ENCODE data around the gene NOP58. TPM values are rescaled to one million over a fixed set of nuclear protein-coding genes. Genes with fewer than 3 reads are reported as not detected.

The NOP58 gene
- total and polyA plus RNA-seq, 2 of the 8 experiments (the other 6 are each of a cell fraction or from before 2014, with no cell fraction given): 41.5 to 133 TPM

GRCh38 chr2:202339071-202339870 is 73.7 kb downstream of the NOP58 start:
- Histone ChIP-seq H3K79me2 (ENCODE audit: control insufficient read depth in 1 of 2, insufficient read depth in 2 of 2, low read length in 2 of 2) (no peaks in the 10 kb centered on the region), H3K18ac (ENCODE audit: extremely low read depth, low read length) (no peak overlapping the region), H2BK12ac (ENCODE audit: low read depth, low read length) (no peak overlapping the region), H3K9ac (replicated peaks in 1 of 4; ENCODE audit: extremely low read depth in 1 of 4, low read depth in 3 of 4, low read length in 3 of 4) (no peak overlapping the region), H2AK5ac (ENCODE audit: low read depth, low read length) (no peak overlapping the region), H3K27me3 (replicated peaks in 1 of 4; ENCODE audit: control insufficient read depth in 3 of 4, extremely low read depth in 1 of 4, insufficient read depth in 3 of 4, low read length in 3 of 4) (no peaks in the 10 kb centered on the region), H3K56ac (replicated peaks; ENCODE audit: insufficient read length, low read depth, low read length) (no peak overlapping the region), H3K4me1 (replicated peaks in 1 of 4; ENCODE audit: control insufficient read depth in 3 of 4, insufficient read depth in 4 of 4, low read length in 3 of 4) (peaks cover 0 to 3% (median 0%) of the 10 kb centered on the region in 4 experiments; a peak in 1 of 7 replicates), H3K23me2 (ENCODE audit: low read depth, low read length) (no peaks in the 10 kb centered on the region), H3K27ac (ENCODE audit: low read depth, low read length) (no peak overlapping the region), H2BK15ac (ENCODE audit: low read length) (no peak overlapping the region), H3K14ac (ENCODE audit: insufficient read length) (no peak overlapping the region), H4K91ac (replicated peaks; ENCODE audit: insufficient read length, low read length) (no peak overlapping the region), H4K20me1 (replicated peaks in 1 of 2; ENCODE audit: control insufficient read depth in 1 of 2, insufficient read depth in 2 of 2, low read length in 2 of 2) (no peaks in the 10 kb centered on the region), H4K5ac (ENCODE audit: insufficient read length, low read depth, low read length) (no peak overlapping the region), H3K23ac (ENCODE audit: insufficient read length) (no peak overlapping the region), H2AFZ (ENCODE audit: low read length) (peak overlapping the region; percentile 64; the same call in 1 of the 2 replicates), H3K9me3 (ENCODE audit: insufficient read depth in 2 of 2, low read depth in 1 of 2, low read length in 1 of 2) (no peaks in the 10 kb centered on the region), H2BK20ac (ENCODE audit: low read length) (no peak overlapping the region), H2BK5ac (ENCODE audit: low read depth, low read length) (no peak overlapping the region), H2BK120ac (replicated peaks; ENCODE audit: low read depth, low read length) (no peak overlapping the region), H3K4ac (replicated peaks; ENCODE audit: insufficient read length, low read depth, low read length) (no peak overlapping the region), H3K4me3 (ENCODE audit: extremely low read depth in 1 of 4, insufficient read depth in 2 of 4, low read depth in 3 of 4, low read length in 4 of 4) (no peak overlapping the region), H4K8ac (ENCODE audit: extremely low read depth, insufficient read depth, low read length) (no peak overlapping the region), H3K36me3 (ENCODE audit: control insufficient read depth in 2 of 4, insufficient read depth in 4 of 4, low read length in 3 of 4) (no peaks in the 10 kb centered on the region), H3K4me2 (ENCODE audit: insufficient read depth in 1 of 2, low read depth in 2 of 2, low read length in 2 of 2) (no peak overlapping the region), H3K79me1 (ENCODE audit: low read depth, low read length) (no peaks in the 10 kb centered on the region)
- WGBS, 2 experiments (ENCODE audit: extremely low coverage in 1 of 2, insufficient coverage in 1 of 2, insufficient read length in 1 of 2, insufficient replicate concordance in 2 of 2, low coverage in 1 of 2, low lambda C conversion rate in 2 of 2, missing lambda C conversion rate in 1 of 2): 80% methylated on average over 3 of the region's 3 CpGs; no CpG with 5 or more reads in 1 of the 2 experiments
- ChIA-PET CTCF (ENCODE audit: partially characterized antibody) (interaction anchor here (1.0 kb wide), 1 partner anchor 59 kb away, joined by 3 read pairs; no protein-coding TSS in a partner anchor), POLR2A (ENCODE audit: partially characterized antibody) (interaction anchor here (0.7 kb wide), 2 partner anchors 23 to 38 kb away, joined by 3 read pairs; no protein-coding TSS in a partner anchor)
- DNase-seq (ENCODE audit: low read depth in 1 of 2, low spot score in 2 of 2) (no peak), FAIRE-seq (no peak)
- no peak for TF ChIP-seq MAX (IDR thresholded peaks at IDR 0.05)
- TF ChIP-seq BRCA1 (IDR thresholded peaks at IDR 0.05; ENCODE audit: low read depth, low read length): no peak
- TF ChIP-seq KDM4A (IDR thresholded peaks at IDR 0.05; ENCODE audit: low read depth, low read length, severe bottlenecking): no peak
- TF ChIP-seq TBP (IDR thresholded peaks at IDR 0.05; ENCODE audit: low read depth, low read length): no peak

All from H1 (cell line).